Astrocyte (in vitro differentiated cells and primary cell): Measurements from ENCODE around the gene SCAMP1. TPM values are rescaled to one million over a fixed set of nuclear protein-coding genes. Genes with fewer than 3 reads are reported as not detected.

ENCODE experiments used
- DNase-seq: peaks from one replicate; pipeline ENCODE4 v3.0.0-alpha.2; 2010; ENCODE audit warnings: low read depth
- FAIRE-seq: peaks from 2 replicates; lab custom pipeline; 2011; peaks lifted over from hg19 to GRCh38; lab: Jason Lieb, UNC
- H2AFZ ChIP-seq: 2 replicates; pipeline ENCODE4 v1.6.0; 2012; ENCODE audit warnings: low read depth, low read length, inconsistent platforms
- H3K27ac ChIP-seq: 2 replicates; pipeline ENCODE4 v1.5.1; 2011; ENCODE audit warnings: low read depth, low read length, inconsistent platforms
- H3K27me3 ChIP-seq: 2 replicates; pipeline ENCODE4 v1.6.0; 2011; ENCODE audit warnings: low read length, inconsistent platforms; ENCODE audit not compliant: insufficient read depth
- H3K36me3 ChIP-seq: 2 replicates; pipeline ENCODE4 v1.5.1; 2011; ENCODE audit warnings: low read length, inconsistent platforms; ENCODE audit not compliant: insufficient read depth
- H3K4me1 ChIP-seq: 2 replicates; pipeline ENCODE4 v1.5.1; 2011; ENCODE audit warnings: low read length, inconsistent platforms; ENCODE audit not compliant: insufficient read depth
- H3K4me2 ChIP-seq: 2 replicates; pipeline ENCODE4 v1.6.0; 2012; ENCODE audit warnings: low read length, inconsistent platforms
- H3K4me3 ChIP-seq: 2 replicates; pipeline ENCODE4 v1.5.1; 2011; ENCODE audit warnings: low read depth, mild to moderate bottlenecking, low read length, inconsistent platforms; ENCODE audit not compliant: insufficient read depth
- H3K79me2 ChIP-seq: 2 replicates; pipeline ENCODE4 v1.6.0; 2012; ENCODE audit warnings: mild to moderate bottlenecking, low read length, inconsistent platforms; ENCODE audit not compliant: insufficient read depth
- H3K9ac ChIP-seq: 2 replicates; pipeline ENCODE4 v1.6.0; 2012; ENCODE audit warnings: mild to moderate bottlenecking, low read length, inconsistent platforms
- H3K9me3 ChIP-seq: 2 replicates; pipeline ENCODE4 v1.5.1; 2012; ENCODE audit warnings: low read depth, mild to moderate bottlenecking, low read length, inconsistent platforms; ENCODE audit not compliant: insufficient read depth
- H4K20me1 ChIP-seq: 2 replicates; pipeline ENCODE4 v1.6.0; 2012; ENCODE audit warnings: low read length, inconsistent platforms; ENCODE audit not compliant: insufficient read depth
- H3K27ac Mint-ChIP-seq: one replicate; pipeline ENCODE4 v1.8.0; 2021; ENCODE audit warnings: mild to moderate bottlenecking, mixed read lengths; ENCODE audit not compliant: unreplicated experiment
- H3K27me3 Mint-ChIP-seq: one replicate; pipeline ENCODE4 v1.8.0; 2021; ENCODE audit warnings: low read depth, mixed read lengths; ENCODE audit not compliant: unreplicated experiment
- H3K36me3 Mint-ChIP-seq: one replicate; pipeline ENCODE4 v1.8.0; 2021; ENCODE audit warnings: low read depth, mixed read lengths; ENCODE audit not compliant: unreplicated experiment
- H3K4me1 Mint-ChIP-seq: one replicate; pipeline ENCODE4 v1.8.0; 2021; ENCODE audit warnings: low read depth, mixed read lengths; ENCODE audit not compliant: unreplicated experiment
- H3K4me3 Mint-ChIP-seq: one replicate; pipeline ENCODE4 v1.8.0; 2021; ENCODE audit warnings: mild to moderate bottlenecking, moderate library complexity, mixed read lengths; ENCODE audit not compliant: unreplicated experiment
- H3K9me3 Mint-ChIP-seq: one replicate; pipeline ENCODE4 v1.8.0; 2021; ENCODE audit warnings: mild to moderate bottlenecking, mixed read lengths; ENCODE audit not compliant: unreplicated experiment
- EZH2 ChIP-seq: IDR thresholded peaks from 2 replicates; pipeline ENCODE4 v1.6.1; 2012; ENCODE audit warnings: mild to moderate bottlenecking, low read length, inconsistent platforms; ENCODE audit not compliant: insufficient read depth
- total RNA-seq: library from RNA; stranded (reverse); gene quantifications from 2 replicates; pipeline ENCODE4 v1.2.1, GENCODE V29; 2021
- TF ChIP-seq, protein P1 (sequence below): IDR thresholded peaks from 2 replicates; pipeline ENCODE4 v1.5.1; 2011; ENCODE audit warnings: low read depth, mild to moderate bottlenecking, inconsistent platforms, low read length, moderate library complexity; ENCODE audit not compliant: insufficient read depth

Gene SCAMP1
- total RNA-seq, 1 donor from 2014 or later = 52.6 TPM

DNA sequence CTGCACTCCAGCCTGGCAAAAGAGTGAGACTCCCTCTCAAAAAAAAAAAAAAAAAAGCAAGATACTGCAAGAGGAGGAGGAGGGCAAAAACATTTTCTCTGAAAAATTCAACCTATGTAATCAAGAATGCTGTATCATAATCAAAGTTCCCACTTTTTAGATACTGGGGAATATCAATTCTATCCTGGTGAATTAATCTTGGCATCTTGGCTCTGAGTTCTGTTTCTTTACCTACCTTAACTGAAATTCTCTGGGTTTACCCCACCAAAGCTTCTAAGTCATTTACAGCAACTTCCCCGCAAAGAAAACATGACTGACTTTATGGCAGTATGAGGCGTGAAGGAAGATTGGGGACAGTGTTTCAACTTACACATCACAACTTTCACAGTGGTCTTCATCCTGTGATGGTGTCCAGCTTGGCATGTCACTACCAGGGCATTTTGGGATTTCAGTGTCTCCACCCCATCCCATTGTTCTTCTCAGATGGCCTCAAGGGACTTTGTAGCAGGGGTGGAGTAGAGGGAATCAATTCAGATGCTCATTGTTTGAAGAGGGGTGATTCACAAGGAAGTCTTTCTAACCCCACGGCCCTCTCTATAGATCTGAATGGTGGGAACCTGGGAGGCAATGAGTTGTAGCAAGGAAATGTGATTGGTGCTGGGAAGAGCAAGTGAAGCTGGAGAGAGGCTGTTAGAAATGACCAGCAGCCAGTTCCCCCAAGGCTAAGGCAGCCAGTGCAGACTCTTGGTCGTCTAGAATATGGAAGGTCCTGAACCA lies 130.5 kb downstream of the SCAMP1 start:
- Histone ChIP-seq H3K27ac (no peak overlapping the region), H4K20me1 (peaks cover 41% of the 10 kb centered on the region), H3K9me3 (no peaks in the 10 kb centered on the region), H3K4me2 (no peak overlapping the region), H3K36me3 (peaks cover 12% of the 10 kb centered on the region), H3K4me3 (no peak overlapping the region), H3K4me1 (peaks cover 2% of the 10 kb centered on the region), H3K79me2 (peaks cover 33% of the 10 kb centered on the region), H3K27me3 (no peaks in the 10 kb centered on the region), H3K9ac (no peak overlapping the region), H2AFZ (no peak overlapping the region)
- no peaks in the 10 kb centered on the region for H3K9me3 Mint-ChIP-seq
- DNase-seq (no peak), FAIRE-seq (no peak)
- no peak overlapping the region for H3K4me3 Mint-ChIP-seq
- peaks cover 2% of the 10 kb centered on the region for H3K4me1 Mint-ChIP-seq
- no peak overlapping the region for H3K27ac Mint-ChIP-seq
- peaks cover 27% of the 10 kb centered on the region for H3K36me3 Mint-ChIP-seq
- no peaks in the 10 kb centered on the region for H3K27me3 Mint-ChIP-seq
- TF ChIP-seq EZH2 = no peak
- TF ChIP-seq, protein P1, sequence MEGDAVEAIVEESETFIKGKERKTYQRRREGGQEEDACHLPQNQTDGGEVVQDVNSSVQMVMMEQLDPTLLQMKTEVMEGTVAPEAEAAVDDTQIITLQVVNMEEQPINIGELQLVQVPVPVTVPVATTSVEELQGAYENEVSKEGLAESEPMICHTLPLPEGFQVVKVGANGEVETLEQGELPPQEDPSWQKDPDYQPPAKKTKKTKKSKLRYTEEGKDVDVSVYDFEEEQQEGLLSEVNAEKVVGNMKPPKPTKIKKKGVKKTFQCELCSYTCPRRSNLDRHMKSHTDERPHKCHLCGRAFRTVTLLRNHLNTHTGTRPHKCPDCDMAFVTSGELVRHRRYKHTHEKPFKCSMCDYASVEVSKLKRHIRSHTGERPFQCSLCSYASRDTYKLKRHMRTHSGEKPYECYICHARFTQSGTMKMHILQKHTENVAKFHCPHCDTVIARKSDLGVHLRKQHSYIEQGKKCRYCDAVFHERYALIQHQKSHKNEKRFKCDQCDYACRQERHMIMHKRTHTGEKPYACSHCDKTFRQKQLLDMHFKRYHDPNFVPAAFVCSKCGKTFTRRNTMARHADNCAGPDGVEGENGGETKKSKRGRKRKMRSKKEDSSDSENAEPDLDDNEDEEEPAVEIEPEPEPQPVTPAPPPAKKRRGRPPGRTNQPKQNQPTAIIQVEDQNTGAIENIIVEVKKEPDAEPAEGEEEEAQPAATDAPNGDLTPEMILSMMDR = no peak

DNA sequence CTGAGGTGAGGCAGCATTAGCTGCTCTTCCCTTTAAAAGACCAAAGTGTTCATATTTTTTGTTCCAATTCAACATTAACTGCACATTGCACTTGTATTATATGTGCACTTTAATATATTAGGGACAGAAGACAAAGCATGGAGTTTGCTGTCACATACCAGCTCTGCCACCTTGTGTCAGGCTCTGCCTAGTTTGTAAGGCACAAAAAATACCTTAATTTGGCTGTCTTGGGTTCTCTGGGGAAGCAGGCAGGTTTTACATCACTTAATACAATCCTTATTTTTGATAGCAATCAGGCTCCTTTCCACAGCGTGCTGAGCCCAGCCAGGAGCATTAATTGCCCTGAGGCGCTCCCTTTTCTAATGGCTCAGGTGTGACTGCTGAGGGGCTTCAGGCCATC lies 131.8 kb downstream of the SCAMP1 start:
- Mint-ChIP-seq H3K4me3 (no peak overlapping the region), H3K36me3 (peaks cover 24% of the 10 kb centered on the region), H3K27me3 (no peaks in the 10 kb centered on the region), H3K9me3 (no peaks in the 10 kb centered on the region), H3K4me1 (peaks cover 15% of the 10 kb centered on the region), H3K27ac (no peak overlapping the region)
- Histone ChIP-seq H3K27ac (no peak overlapping the region), H3K4me2 (no peak overlapping the region), H4K20me1 (peaks cover 44% of the 10 kb centered on the region), H2AFZ (no peak overlapping the region), H3K4me3 (no peak overlapping the region), H3K27me3 (no peaks in the 10 kb centered on the region), H3K9ac (no peak overlapping the region), H3K4me1 (peaks cover 11% of the 10 kb centered on the region), H3K9me3 (no peaks in the 10 kb centered on the region), H3K79me2 (peaks cover 47% of the 10 kb centered on the region), H3K36me3 (peaks cover 12% of the 10 kb centered on the region)
- TF ChIP-seq, protein P1 = no peak
- TF ChIP-seq EZH2 = no peak
- FAIRE-seq = no peak
- no peak for DNase-seq

DNA sequence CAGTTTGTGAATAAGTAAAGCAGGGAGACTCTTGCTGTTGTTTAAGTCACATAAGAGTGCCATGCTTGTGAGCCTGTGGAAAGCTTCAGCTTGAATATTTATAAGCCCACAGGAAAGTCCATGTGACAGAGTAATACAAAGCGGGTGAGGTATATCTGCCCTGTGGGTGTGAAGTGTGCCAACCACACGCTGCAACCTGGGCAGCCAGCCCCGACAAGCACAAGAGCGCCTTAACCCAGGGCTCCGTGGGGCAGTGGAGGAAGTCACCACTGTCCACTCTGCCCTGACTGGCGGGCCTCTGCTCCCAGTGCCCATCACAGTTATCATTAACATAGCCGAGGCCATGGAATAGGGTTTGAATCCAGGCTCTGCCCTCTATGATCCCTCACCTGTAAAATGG lies 132.2 kb downstream of the SCAMP1 start:
- H3K9me3 Mint-ChIP-seq = no peaks in the 10 kb centered on the region
- Histone ChIP-seq H4K20me1 (peaks cover 44% of the 10 kb centered on the region), H2AFZ (no peak overlapping the region), H3K4me3 (no peak overlapping the region), H3K27ac (no peak overlapping the region), H3K4me2 (no peak overlapping the region), H3K9ac (no peak overlapping the region), H3K9me3 (no peaks in the 10 kb centered on the region), H3K4me1 (peaks cover 11% of the 10 kb centered on the region), H3K79me2 (peaks cover 50% of the 10 kb centered on the region), H3K36me3 (peaks cover 10% of the 10 kb centered on the region), H3K27me3 (no peaks in the 10 kb centered on the region)
- H3K27ac Mint-ChIP-seq = no peak overlapping the region
- peaks cover 17% of the 10 kb centered on the region for H3K4me1 Mint-ChIP-seq
- TF ChIP-seq EZH2 = no peak
- TF ChIP-seq, protein P1 = no peak
- H3K36me3 Mint-ChIP-seq = peaks cover 24% of the 10 kb centered on the region
- FAIRE-seq = no peak
- no peak for DNase-seq
- no peaks in the 10 kb centered on the region for H3K27me3 Mint-ChIP-seq
- no peak overlapping the region for H3K4me3 Mint-ChIP-seq
